ENCODE results near the gene SLC30A2. TPM values are rescaled to one million over a fixed set of nuclear protein-coding genes. Genes with fewer than 3 reads are reported as not detected.

SLC30A2 gene
- total and polyA plus RNA-seq, 4 donors = 0.02 to 0.51 (median 0.24) TPM

DNA sequence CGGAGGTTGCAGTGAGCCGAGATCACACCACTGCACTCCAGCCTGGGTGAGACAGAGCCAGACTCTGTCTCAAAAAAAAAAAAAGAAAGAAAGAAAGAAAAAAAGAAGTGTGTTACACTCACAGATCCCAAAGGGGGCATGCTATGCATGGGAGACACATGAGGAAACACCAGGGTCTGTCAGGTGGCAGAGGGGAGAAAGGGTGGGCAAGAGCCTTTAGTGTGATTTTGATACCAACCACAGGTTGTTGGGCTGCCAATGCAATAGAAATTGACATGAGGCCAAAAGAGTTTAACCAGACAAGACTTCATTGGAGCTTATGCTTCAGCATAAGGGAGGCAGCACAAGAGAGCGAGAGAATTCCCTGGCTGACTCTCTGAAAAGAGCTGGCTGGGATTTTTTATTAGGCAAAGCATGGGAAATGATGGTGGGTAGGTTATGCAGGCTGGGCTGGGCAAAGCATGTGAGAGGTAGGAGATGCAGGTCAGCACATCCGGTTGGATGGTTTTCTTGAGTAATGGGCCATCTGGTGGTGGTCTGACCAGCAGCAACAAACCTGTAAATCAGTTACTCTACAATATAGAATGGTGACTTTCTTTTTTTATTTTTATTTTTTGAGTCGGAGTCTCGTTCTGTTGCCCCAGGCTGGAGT is 36.0 kb downstream of the SLC30A2 start:
- TF ChIP-seq, protein P1, sequence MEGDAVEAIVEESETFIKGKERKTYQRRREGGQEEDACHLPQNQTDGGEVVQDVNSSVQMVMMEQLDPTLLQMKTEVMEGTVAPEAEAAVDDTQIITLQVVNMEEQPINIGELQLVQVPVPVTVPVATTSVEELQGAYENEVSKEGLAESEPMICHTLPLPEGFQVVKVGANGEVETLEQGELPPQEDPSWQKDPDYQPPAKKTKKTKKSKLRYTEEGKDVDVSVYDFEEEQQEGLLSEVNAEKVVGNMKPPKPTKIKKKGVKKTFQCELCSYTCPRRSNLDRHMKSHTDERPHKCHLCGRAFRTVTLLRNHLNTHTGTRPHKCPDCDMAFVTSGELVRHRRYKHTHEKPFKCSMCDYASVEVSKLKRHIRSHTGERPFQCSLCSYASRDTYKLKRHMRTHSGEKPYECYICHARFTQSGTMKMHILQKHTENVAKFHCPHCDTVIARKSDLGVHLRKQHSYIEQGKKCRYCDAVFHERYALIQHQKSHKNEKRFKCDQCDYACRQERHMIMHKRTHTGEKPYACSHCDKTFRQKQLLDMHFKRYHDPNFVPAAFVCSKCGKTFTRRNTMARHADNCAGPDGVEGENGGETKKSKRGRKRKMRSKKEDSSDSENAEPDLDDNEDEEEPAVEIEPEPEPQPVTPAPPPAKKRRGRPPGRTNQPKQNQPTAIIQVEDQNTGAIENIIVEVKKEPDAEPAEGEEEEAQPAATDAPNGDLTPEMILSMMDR (IDR thresholded peaks at IDR 0.05; ENCODE audit: control extremely low read depth, extremely low read depth) = no peak
- H3K27me3 ChIP-seq (ENCODE audit: control insufficient read depth in 3 of 3, insufficient read depth in 3 of 3, low read length in 2 of 3) = no peaks in the 10 kb centered on the region
- 73 to 83% methylated on average over 6 of the region's 6 CpGs for WGBS, 2 donors
- no peak overlapping the region for H3K27ac ChIP-seq (ENCODE audit: low read depth in 1 of 2, low read length in 1 of 2)
- no peak overlapping the region for H3K4me3 ChIP-seq
- DNase-seq (no peak), ATAC-seq (ENCODE audit: insufficient read depth, low FRiP score) (no peak)
- no peaks in the 10 kb centered on the region for H3K9me3 ChIP-seq (ENCODE audit: control insufficient read depth in 4 of 4, insufficient read depth in 3 of 4, low read length in 3 of 4)
- H3K36me3 ChIP-seq (ENCODE audit: control insufficient read depth in 4 of 4, insufficient read depth in 4 of 4, low read length in 4 of 4) = no peaks in the 10 kb centered on the region
- H3K4me1 ChIP-seq (ENCODE audit: control insufficient read depth in 5 of 5, insufficient read depth in 5 of 5, low read length in 5 of 5) = peaks cover 0 to 3% (median 0%) of the 10 kb centered on the region in 5 donors
- H3K9ac ChIP-seq (ENCODE audit: insufficient read depth in 1 of 2, low read length in 2 of 2) = no peak overlapping the region

DNA sequence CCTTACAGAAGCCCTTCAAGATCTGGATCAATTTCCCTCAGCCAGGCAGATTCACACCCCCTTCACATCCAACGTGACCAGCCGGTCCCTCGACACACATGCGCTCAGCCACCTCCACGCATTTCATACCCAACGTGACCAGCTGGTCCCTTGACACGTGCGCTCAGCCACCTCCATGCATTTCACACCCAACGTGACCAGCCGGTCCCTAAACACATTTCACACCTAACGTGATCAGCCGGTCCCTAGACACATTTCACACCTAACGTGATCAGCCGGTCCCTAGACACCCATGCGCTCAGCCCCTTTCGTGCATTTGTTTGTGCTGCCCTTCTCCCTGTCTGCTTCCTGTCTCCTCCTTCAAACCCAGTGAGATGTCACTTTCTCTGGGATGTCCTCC is 39.2 kb downstream of the SLC30A2 start:
- Histone ChIP-seq H3K9me3 (ENCODE audit: control insufficient read depth in 4 of 4, insufficient read depth in 3 of 4, low read length in 3 of 4) (no peaks in the 10 kb centered on the region), H3K4me3 (no peak overlapping the region), H3K9ac (ENCODE audit: insufficient read depth in 1 of 2, low read length in 2 of 2) (no peak overlapping the region), H3K27me3 (ENCODE audit: control insufficient read depth in 3 of 3, insufficient read depth in 3 of 3, low read length in 2 of 3) (no peaks in the 10 kb centered on the region), H3K36me3 (ENCODE audit: control insufficient read depth in 4 of 4, insufficient read depth in 4 of 4, low read length in 4 of 4) (no peaks in the 10 kb centered on the region), H3K27ac (ENCODE audit: low read depth in 1 of 2, low read length in 1 of 2) (no peak overlapping the region), H3K4me1 (ENCODE audit: control insufficient read depth in 5 of 5, insufficient read depth in 5 of 5, low read length in 5 of 5) (no peaks in the 10 kb centered on the region)
- WGBS, 2 donors = 93% methylated on average over 16 of the region's 16 CpGs
- DNase-seq = no peak
- TF ChIP-seq, protein P1 (IDR thresholded peaks at IDR 0.05; ENCODE audit: control extremely low read depth, extremely low read depth) = no peak
- no peak for ATAC-seq (ENCODE audit: insufficient read depth, low FRiP score)

DNA sequence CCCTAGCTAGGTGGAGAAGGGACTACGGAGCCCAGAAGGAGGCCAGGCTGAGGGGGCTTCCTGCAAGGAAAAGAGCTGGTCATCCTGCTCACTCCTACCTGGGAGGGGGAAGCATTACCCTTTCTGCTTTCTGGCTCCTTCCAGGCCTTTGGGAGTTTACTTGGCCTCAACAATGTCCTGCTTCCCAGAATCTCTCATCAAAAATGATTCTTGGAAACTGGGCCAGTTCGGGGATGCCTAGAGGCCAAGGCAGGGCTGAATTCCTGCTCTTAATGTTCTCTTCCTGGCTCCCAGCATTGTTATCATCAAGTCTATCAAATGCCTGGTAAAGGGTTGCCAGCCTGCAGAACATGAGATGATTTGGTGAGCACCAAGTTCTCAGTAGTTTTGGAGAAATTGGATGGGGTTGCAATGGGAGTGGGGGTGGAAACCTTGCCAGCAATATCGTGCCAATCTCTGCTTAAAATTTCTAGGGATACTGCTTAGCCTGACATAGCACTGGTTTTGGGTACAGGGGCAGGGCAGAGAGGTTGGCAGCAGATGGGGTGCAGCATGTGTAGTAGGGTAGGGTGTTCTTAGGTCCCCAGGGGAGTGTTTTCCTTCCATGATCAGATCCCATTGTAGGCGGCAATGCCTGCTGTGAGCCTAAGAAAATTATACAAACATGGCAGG is 40.3 kb downstream of the SLC30A2 start:
- H3K4me1 ChIP-seq (ENCODE audit: control insufficient read depth in 5 of 5, insufficient read depth in 5 of 5, low read length in 5 of 5) = no peaks in the 10 kb centered on the region
- no peaks in the 10 kb centered on the region for H3K27me3 ChIP-seq (ENCODE audit: control insufficient read depth in 3 of 3, insufficient read depth in 3 of 3, low read length in 2 of 3)
- DNase-seq (no peak), ATAC-seq (ENCODE audit: insufficient read depth, low FRiP score) (no peak)
- no peaks in the 10 kb centered on the region for H3K9me3 ChIP-seq (ENCODE audit: control insufficient read depth in 4 of 4, insufficient read depth in 3 of 4, low read length in 3 of 4)
- 75 to 79% methylated on average over 4 of the region's 4 CpGs for WGBS, 2 donors
- H3K9ac ChIP-seq (ENCODE audit: insufficient read depth in 1 of 2, low read length in 2 of 2) = no peak overlapping the region
- H3K27ac ChIP-seq (ENCODE audit: low read depth in 1 of 2, low read length in 1 of 2) = no peak overlapping the region
- H3K4me3 ChIP-seq = no peak overlapping the region
- H3K36me3 ChIP-seq (ENCODE audit: control insufficient read depth in 4 of 4, insufficient read depth in 4 of 4, low read length in 4 of 4) = no peaks in the 10 kb centered on the region
- TF ChIP-seq, protein P1 (IDR thresholded peaks at IDR 0.05; ENCODE audit: control extremely low read depth, extremely low read depth) = no peak

All from lung (tissue), 12 donors.